HCT116 (cell line): ENCODE data around the gene EYA2. TPM values are rescaled to one million over a fixed set of nuclear protein-coding genes. Genes with fewer than 3 reads are reported as not detected.

ENCODE experiments used
- ATAC-seq: fragments of 200-7000 bp; cut with Tn5 transposase; 2 replicates; pipeline ENCODE4 v1.9.1; 2020; ENCODE audit warnings: mild to moderate bottlenecking, moderate library complexity
- BruUV-seq: library from RNA; stranded (reverse); fragments of 400-500 nt; replicated peaks from 2 replicates; lab custom pipeline; 2021; lab: Mats Ljungman, UMichigan
- CTCF ChIA-PET: fragments of 300-600 bp; sonication (Branson Sonifier 250); formaldehyde crosslinking; loops from one replicate; lab custom pipeline; 2021; ENCODE audit warnings: antibody characterized with exemption; lab: Charles Lee
- POLR2A ChIA-PET: fragments of 300-600, 350-600 bp; sonication (Branson Sonifier 250); formaldehyde crosslinking; loops from one replicate; lab custom pipeline; 2021; ENCODE audit warnings: antibody characterized with exemption; lab: Charles Lee
- RAD21 ChIA-PET, 2 experiments: fragments of 300-600 bp; sonication (Branson Sonifier 250); formaldehyde crosslinking; loops; one replicate each; lab custom pipeline; 2023; ENCODE audit warnings: low total read pairs in 2 of 2; ENCODE audit not compliant: uncharacterized antibody in 2 of 2, unreplicated experiment in 2 of 2, low non-redundant PET in 1 of 2; lab: Charles Lee
- DNase-seq: peaks from one replicate; pipeline ENCODE4 v3.0.0-alpha.2; 2010; ENCODE audit warnings: low read depth, low spot score
- H2AFZ ChIP-seq: fragments of 200-600 bp; shearing (Covaris generic), sonication (generic); 2 replicates; pipeline ENCODE4 v1.6.1; 2017; ENCODE audit warnings: low read depth, mixed run types, mixed read lengths, antibody characterized with exemption, low read length; ENCODE audit not compliant: poor library complexity, severe bottlenecking
- H3K27ac ChIP-seq: 2 replicates; pipeline ENCODE4 v1.5.1; 2012; ENCODE audit warnings: low read depth, low read length
- H3K27me3 ChIP-seq: fragments of 200-600 bp; sonication (generic); 2 replicates; pipeline ENCODE4 v1.6.1; 2016; ENCODE audit warnings: mixed run types, low read length, mixed read lengths; ENCODE audit not compliant: insufficient read depth
- H3K36me3 ChIP-seq, 2 experiments: fragments of 200-500 bp in 1 of 2; fragments of 200-600 bp in 1 of 2; sonication (Bioruptor generic) in 1 of 2; sonication (generic) in 1 of 2; 2 replicates each; pipeline versions ENCODE4 v1.5.1 to v1.6.1; 2014 to 2016; ENCODE audit warnings: low read length in 2 of 2, inconsistent platforms in 1 of 2, mixed read lengths in 1 of 2, mixed run types in 1 of 2; ENCODE audit not compliant: insufficient read depth in 2 of 2, control insufficient read depth in 1 of 2
- H3K4me1 ChIP-seq, 2 experiments: fragments of 200-600 bp in 1 of 2; sonication (generic) in 1 of 2; 2 replicates each; pipeline versions ENCODE4 v1.5.1 to v1.6.1; 2012 to 2017; ENCODE audit warnings: low read length in 2 of 2, inconsistent platforms in 1 of 2, mild to moderate bottlenecking in 1 of 2, mixed read lengths in 1 of 2, mixed run types in 1 of 2, moderate library complexity in 1 of 2; ENCODE audit not compliant: insufficient read depth in 2 of 2, control insufficient read depth in 1 of 2
- H3K4me2 ChIP-seq: fragments of 200-600 bp; sonication (generic); 2 replicates; pipeline ENCODE4 v1.6.1; 2017; ENCODE audit warnings: mixed run types, low read length, mixed read lengths
- H3K4me3 ChIP-seq, 2 experiments: fragments of 200-600 bp in 1 of 2; sonication (generic) in 1 of 2; replicated peaks in 1 of 2; 2 replicates each; pipeline ENCODE4 v1.5.1; 2011 to 2016; ENCODE audit warnings: low read length in 2 of 2, control low read depth in 1 of 2, low read depth in 1 of 2, mild to moderate bottlenecking in 1 of 2, mixed read lengths in 1 of 2, mixed run types in 1 of 2
- H3K79me2 ChIP-seq: fragments of 200-600 bp; sonication (generic); 2 replicates; pipeline ENCODE4 v1.6.1; 2017; ENCODE audit warnings: mild to moderate bottlenecking, mixed run types, low read length, moderate library complexity, mixed read lengths; ENCODE audit not compliant: insufficient read depth
- H3K9ac ChIP-seq: fragments of 200-600 bp; sonication (generic); 2 replicates; pipeline ENCODE4 v1.6.1; 2016; ENCODE audit warnings: low read length, mixed read lengths
- H3K9me2 ChIP-seq: fragments of 200-600 bp; sonication (generic), shearing (Covaris generic); 2 replicates; pipeline ENCODE4 v1.6.1; 2017; ENCODE audit warnings: mixed run types, mild to moderate bottlenecking, moderate library complexity; ENCODE audit not compliant: insufficient read depth
- H3K9me3 ChIP-seq, 2 experiments: fragments of 200-500 bp in 1 of 2; fragments of 200-600 bp in 1 of 2; sonication (Bioruptor generic) in 1 of 2; sonication (generic) in 1 of 2; 2 replicates each; pipeline ENCODE4 v1.6.1; 2014 to 2017; ENCODE audit warnings: low read length in 2 of 2, mixed read lengths in 2 of 2, inconsistent platforms in 1 of 2, low read depth in 1 of 2, mild to moderate bottlenecking in 1 of 2, mixed run types in 1 of 2, moderate library complexity in 1 of 2; ENCODE audit not compliant: control insufficient read depth in 1 of 2, insufficient read depth in 1 of 2
- H4K20me1 ChIP-seq: fragments of 200-600 bp; sonication (generic), shearing (Covaris generic); 2 replicates; pipeline ENCODE4 v1.6.1; 2017; ENCODE audit warnings: mixed run types, mild to moderate bottlenecking, moderate library complexity; ENCODE audit not compliant: insufficient read depth
- CEBPB ChIP-seq: IDR thresholded peaks from 2 replicates; pipeline ENCODE4 v1.6.1; 2012; ENCODE audit warnings: low read depth
- CTCF ChIP-seq, 3 experiments: fragments of 200-600 bp in 1 of 3; sonication (generic) in 1 of 3; IDR thresholded peaks in 2 of 3; conservative IDR thresholded peaks in 1 of 3; 2 replicates each; pipeline ENCODE4 v1.5.1; 2012 to 2017; ENCODE audit warnings: low read depth in 2 of 3, low read length in 2 of 3, antibody characterized with exemption in 1 of 3, borderline replicate concordance in 1 of 3, control low read depth in 1 of 3, mild to moderate bottlenecking in 1 of 3, mixed read lengths in 1 of 3, mixed run types in 1 of 3, moderate library complexity in 1 of 3; ENCODE audit not compliant: insufficient read depth in 1 of 3
- EGR1 ChIP-seq: IDR thresholded peaks from 2 replicates; pipeline ENCODE4 v1.6.1; 2012; ENCODE audit warnings: low read depth
- EZH2phosphoT487 ChIP-seq: fragments of 200-600 bp; IDR thresholded peaks from 2 replicates; pipeline ENCODE4 v1.6.1; 2018; ENCODE audit warnings: antibody characterized with exemption, borderline replicate concordance
- FOSL1 ChIP-seq: IDR thresholded peaks from 2 replicates; pipeline ENCODE4 v1.6.1; 2012; ENCODE audit warnings: low read depth
- RAD21 ChIP-seq: IDR thresholded peaks from 2 replicates; pipeline ENCODE4 v1.6.1; 2012; ENCODE audit warnings: low read depth, mild to moderate bottlenecking
- SIN3A ChIP-seq: IDR thresholded peaks from 2 replicates; pipeline ENCODE4 v1.6.1; 2012; ENCODE audit warnings: low read depth
- SRF ChIP-seq: IDR thresholded peaks from 2 replicates; pipeline ENCODE4 v1.6.1; 2012; ENCODE audit warnings: low read depth
- ZFX ChIP-seq: fragments of 450-650 bp; IDR thresholded peaks from 2 replicates; pipeline ENCODE4 v1.6.1; 2017
- ZNF274 ChIP-seq: fragments of 200-500 bp; sonication (Bioruptor generic); IDR thresholded peaks from 2 replicates; pipeline ENCODE4 v1.6.1; 2014; ENCODE audit warnings: mild to moderate bottlenecking, low read depth, low read length, inconsistent platforms
- intact Hi-C: fragments of 100-400 bp; cut with micrococcal nuclease; formaldehyde crosslinking; loops from 2 replicates; pipeline ENCODE4 v1.10.0; 2022
- total RNA-seq: library from RNA; stranded (reverse); gene quantifications from one replicate; pipeline ENCODE4 v1.2.1, GENCODE V29; 2021; ENCODE audit not compliant: unreplicated experiment
- TF ChIP-seq, protein P1 (sequence below): IDR thresholded peaks from 2 replicates; pipeline ENCODE4 v1.6.1; 2012; ENCODE audit warnings: low read depth

Gene EYA2
- total RNA-seq, 1 experiment from 2014 or later, result not detected

- ATAC-seq (no peak), DNase-seq (no peak)
- Histone ChIP-seq H3K79me2 (no peaks in the 10 kb centered on the region), H3K4me3 (no peak overlapping the region), H3K9me2 (no peaks in the 10 kb centered on the region), H3K9ac (no peak overlapping the region), H3K4me1 (no peaks in the 10 kb centered on the region), H3K36me3 (no peaks in the 10 kb centered on the region), H2AFZ (no peak overlapping the region), H3K27ac (no peak overlapping the region), H4K20me1 (no peaks in the 10 kb centered on the region), H3K27me3 (peaks cover 29% of the 10 kb centered on the region), H3K4me2 (no peak overlapping the region), H3K9me3 (no peaks in the 10 kb centered on the region)
- TF ChIP-seq CTCF (IDR thresholded peaks at IDR 0.05 in 2 of 3, conservative IDR thresholded peaks at IDR 0.05 in 1 of 3; ENCODE audit: borderline replicate concordance in 1 of 3, insufficient read depth in 1 of 3, low read depth in 2 of 3, low read length in 2 of 3) (no peak), EZH2phosphoT487 (no peak), SIN3A (no peak), CEBPB (no peak), ZFX (no peak), FOSL1 (no peak), ZNF274 (no peak), EGR1 (no peak), RAD21 (no peak), SRF (no peak)
- TF ChIP-seq, protein P1, sequence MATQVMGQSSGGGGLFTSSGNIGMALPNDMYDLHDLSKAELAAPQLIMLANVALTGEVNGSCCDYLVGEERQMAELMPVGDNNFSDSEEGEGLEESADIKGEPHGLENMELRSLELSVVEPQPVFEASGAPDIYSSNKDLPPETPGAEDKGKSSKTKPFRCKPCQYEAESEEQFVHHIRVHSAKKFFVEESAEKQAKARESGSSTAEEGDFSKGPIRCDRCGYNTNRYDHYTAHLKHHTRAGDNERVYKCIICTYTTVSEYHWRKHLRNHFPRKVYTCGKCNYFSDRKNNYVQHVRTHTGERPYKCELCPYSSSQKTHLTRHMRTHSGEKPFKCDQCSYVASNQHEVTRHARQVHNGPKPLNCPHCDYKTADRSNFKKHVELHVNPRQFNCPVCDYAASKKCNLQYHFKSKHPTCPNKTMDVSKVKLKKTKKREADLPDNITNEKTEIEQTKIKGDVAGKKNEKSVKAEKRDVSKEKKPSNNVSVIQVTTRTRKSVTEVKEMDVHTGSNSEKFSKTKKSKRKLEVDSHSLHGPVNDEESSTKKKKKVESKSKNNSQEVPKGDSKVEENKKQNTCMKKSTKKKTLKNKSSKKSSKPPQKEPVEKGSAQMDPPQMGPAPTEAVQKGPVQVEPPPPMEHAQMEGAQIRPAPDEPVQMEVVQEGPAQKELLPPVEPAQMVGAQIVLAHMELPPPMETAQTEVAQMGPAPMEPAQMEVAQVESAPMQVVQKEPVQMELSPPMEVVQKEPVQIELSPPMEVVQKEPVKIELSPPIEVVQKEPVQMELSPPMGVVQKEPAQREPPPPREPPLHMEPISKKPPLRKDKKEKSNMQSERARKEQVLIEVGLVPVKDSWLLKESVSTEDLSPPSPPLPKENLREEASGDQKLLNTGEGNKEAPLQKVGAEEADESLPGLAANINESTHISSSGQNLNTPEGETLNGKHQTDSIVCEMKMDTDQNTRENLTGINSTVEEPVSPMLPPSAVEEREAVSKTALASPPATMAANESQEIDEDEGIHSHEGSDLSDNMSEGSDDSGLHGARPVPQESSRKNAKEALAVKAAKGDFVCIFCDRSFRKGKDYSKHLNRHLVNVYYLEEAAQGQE, result no peak
- ChIA-PET CTCF (no interaction called here), POLR2A (no interaction called here), RAD21 (no interaction called here)
- BruUV-seq, result no TSS peak
- intact Hi-C loops, result no loop called here
Measured at GRCh38 chr20:46998477-46999240, 104.0 kb downstream of the EYA2 start.
